ENCODE data around the gene LIN28B. TPM values are rescaled to one million over a fixed set of nuclear protein-coding genes. Genes with fewer than 3 reads are reported as not detected.
A peak's percentile ranks its signal among the peaks of the same experiment; 100 is the strongest.
"Not testable (repeated sequence)": the region's sequence is repeated elsewhere in the genome, so short reads cannot be mapped to it uniquely, and the experiment has no call there.

Gene LIN28B
- total RNA-seq, 1 experiment from 2014 or later, result not detected

DNA sequence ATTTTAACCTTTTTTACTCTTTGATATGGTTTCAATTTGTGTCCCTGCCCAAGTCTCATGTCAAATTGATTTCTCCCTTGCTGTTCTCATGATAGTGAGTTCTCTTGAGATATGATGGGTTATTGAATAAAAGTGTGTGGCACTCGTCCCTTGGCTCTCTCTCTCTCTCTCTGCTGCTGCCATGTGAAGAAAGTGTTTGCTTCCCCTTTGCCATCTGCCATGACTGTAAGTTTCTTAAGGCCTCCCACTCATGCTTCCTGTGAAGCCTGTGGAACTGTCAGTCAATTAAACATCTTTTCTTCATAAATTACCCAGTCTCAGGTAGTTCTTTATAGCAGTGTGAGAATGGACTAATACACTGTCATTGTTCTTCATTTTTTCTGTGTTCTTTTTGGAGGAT lies 48.5 kb downstream of the LIN28B start:
- DNase-seq (ENCODE audit: low read depth), result no peak

- DNase-seq (ENCODE audit: low read depth), result not testable (repeated sequence)
Observed at GRCh38 chr6:105013459-105013858, 56.6 kb downstream of the LIN28B start.

GRCh38 chr6:105014448-105014847 lies 57.5 kb downstream of the LIN28B start:
- DNase-seq (ENCODE audit: low read depth), result no peak

- peak; percentile 19 for DNase-seq (ENCODE audit: low read depth)
Observed at GRCh38 chr6:105014954-105015353, 58.0 kb downstream of the LIN28B start.

DNA sequence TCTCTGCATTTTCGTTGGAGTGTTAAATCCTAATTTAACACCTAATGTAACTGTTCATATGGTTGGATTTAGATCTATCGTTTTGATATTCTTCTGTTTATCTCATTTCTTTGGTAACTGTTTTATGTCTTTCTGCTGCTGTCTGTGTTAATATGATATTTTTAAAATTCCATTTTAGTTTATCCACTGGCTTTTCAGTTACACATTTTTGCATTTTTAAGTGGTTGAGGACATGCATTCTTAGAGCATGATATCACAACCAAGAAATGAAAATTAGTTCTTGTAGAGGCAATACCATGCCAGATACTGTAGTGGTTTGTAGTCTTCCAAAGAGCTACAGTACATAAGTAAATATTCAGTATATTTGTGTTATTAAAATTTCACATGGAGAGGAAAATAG lies 58.6 kb downstream of the LIN28B start:
- DNase-seq (ENCODE audit: low read depth), result peak; percentile 79

GRCh38 chr6:105019285-105019684 lies 62.4 kb downstream of the LIN28B start:
- no peak for DNase-seq (ENCODE audit: low read depth)

GRCh38 chr6:105021399-105021798 lies 64.5 kb downstream of the LIN28B start:
- DNase-seq (ENCODE audit: low read depth), result peak; percentile 64

- no peak for DNase-seq (ENCODE audit: low read depth)
Observed at GRCh38 chr6:105022416-105022815, 65.5 kb downstream of the LIN28B start.

GRCh38 chr6:105024803-105025202 lies 67.9 kb downstream of the LIN28B start:
- DNase-seq (ENCODE audit: low read depth), result peak; percentile 24

- DNase-seq (ENCODE audit: low read depth), result no peak
Observed at GRCh38 chr6:105028898-105029297, 72.0 kb downstream of the LIN28B start.

- DNase-seq (ENCODE audit: low read depth), result no peak
Observed at GRCh38 chr6:105029581-105029980, 72.7 kb downstream of the LIN28B start.

- DNase-seq (ENCODE audit: low read depth), result no peak
Observed at GRCh38 chr6:105034470-105034869, 77.6 kb downstream of the LIN28B start.

GRCh38 chr6:105035299-105035698 lies 78.4 kb downstream of the LIN28B start:
- DNase-seq (ENCODE audit: low read depth), result no peak

DNA sequence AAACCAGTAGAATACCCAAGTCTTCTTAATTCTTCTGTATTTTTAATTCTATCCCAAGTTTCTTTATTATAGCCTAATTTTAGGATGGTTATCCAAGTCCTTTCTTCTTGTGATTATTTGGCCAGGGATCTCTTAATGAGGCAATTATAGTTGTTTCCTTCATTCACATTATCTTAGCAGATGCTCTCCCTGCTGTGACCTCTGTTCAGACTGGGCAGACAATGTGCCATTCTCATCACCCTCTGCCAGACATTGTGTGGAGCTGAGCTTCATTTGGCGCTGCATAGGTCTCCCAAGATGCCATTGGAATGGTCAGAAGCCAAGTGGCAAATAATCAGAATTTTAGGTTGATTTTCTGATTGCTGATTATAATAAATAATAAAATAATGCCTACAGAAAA lies 79.4 kb downstream of the LIN28B start:
- no peak for DNase-seq (ENCODE audit: low read depth)

DNA sequence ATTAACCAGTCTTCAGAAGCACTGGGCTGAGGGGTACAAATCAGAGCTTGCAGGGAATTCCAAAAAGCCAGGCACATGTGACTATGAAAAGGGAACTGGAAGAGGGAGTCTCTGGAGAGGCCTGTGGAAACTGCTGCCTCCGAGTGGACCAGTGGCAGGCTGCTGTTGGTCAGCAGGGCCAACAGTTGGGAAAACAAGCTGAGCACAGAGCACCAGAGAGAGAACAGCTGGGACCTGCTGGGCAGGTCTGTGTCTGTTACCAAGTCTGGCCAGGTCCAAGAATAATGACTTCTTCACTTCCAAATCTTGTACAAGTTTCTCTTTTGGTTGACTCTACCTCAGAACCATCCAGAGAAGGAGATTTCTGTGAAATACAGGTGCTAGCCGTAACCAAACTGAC lies 81.4 kb downstream of the LIN28B start:
- peak; percentile 55 for DNase-seq (ENCODE audit: low read depth)

GRCh38 chr6:105041880-105042279 lies 85.0 kb downstream of the LIN28B start:
- DNase-seq (ENCODE audit: low read depth), result no peak

DNA sequence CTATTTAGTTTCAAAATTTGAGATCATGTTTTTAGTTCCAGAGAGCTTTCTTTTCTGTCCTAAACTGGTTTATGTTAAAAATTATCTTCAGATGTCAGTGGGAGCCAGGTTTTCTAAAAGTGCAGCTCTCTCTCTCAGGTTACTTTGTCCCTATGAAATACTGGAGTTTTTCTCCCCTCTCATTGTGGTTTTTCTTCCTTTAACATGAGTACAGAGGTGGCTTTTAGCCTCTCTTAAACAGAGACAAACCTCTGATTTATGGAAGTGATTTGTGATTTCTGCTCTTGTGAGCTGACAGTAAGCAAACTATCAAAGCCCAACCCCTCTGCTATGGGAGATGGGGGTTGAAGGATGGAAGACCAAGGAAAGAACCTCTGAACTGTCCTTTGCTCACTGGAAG lies 85.7 kb downstream of the LIN28B start:
- DNase-seq (ENCODE audit: low read depth), result no peak

DNA sequence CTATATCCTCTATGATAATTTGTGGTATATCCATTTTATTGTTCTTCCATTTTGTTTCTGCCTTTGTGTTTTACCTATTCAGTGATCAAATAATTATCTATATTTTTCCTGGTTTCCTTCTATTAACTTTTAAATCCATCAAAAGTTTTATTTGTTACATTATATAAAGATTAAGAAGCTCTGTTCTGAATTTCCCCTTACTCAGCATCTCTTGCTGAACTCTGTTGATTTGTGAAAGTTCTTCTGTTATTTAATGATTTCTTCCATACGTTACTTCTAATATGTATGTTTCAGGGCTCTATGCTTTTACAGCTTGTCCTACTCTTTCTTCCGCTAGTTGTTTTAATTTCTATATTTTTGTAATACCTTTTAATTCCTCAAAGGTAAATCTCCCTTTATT lies 87.1 kb downstream of the LIN28B start:
- no peak for DNase-seq (ENCODE audit: low read depth)

GRCh38 chr6:105045526-105045925 lies 88.6 kb downstream of the LIN28B start:
- peak; percentile 28 for DNase-seq (ENCODE audit: low read depth)

GRCh38 chr6:105051941-105052471 lies 95.1 kb downstream of the LIN28B start:
- no peak for DNase-seq (ENCODE audit: low read depth)

DNA sequence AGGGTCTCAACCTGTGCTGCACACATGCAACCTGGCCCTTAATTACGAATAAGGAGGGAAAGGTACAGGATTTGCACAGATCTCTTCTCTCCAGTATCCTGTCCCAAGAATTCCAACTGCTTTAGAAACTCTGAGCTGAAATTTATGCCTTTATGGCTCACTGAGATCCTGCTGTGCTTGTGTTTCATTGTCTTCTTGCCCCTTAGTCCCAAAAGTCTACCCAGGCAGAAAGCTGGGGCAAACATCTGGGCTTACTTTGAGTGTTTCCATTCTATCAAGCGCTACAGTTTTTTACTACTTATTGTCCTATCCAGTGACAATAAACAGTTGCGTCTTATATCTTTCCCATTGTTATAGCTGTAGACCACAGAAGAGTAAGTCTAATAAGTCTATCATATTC lies 99.7 kb downstream of the LIN28B start:
- DNase-seq (ENCODE audit: low read depth), result no peak

DNA sequence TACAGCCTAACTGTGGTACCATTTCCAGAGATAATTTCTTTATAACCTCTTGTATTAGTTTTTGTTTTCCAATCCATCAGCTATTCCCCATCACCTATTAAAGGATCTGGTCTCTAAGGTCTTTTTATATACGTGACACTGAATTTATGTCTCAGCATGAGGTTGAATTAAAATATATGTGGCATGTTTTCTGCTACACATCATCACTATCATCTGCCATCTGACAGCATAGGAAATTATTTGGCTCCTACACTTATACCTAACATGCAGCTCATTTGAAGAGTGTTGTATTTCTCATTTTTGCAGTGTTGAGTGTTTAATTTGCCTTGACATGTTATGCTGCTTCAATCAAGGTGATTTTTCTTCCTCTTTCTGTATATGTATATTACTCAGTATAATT lies 100.3 kb downstream of the LIN28B start:
- no peak for DNase-seq (ENCODE audit: low read depth)

GRCh38 chr6:105058316-105058715 lies 101.4 kb downstream of the LIN28B start:
- no peak for DNase-seq (ENCODE audit: low read depth)

- DNase-seq (ENCODE audit: low read depth), result no peak
Observed at GRCh38 chr6:105058846-105059245, 101.9 kb downstream of the LIN28B start.
